SK-MEL-5 (cell line): ENCODE measurements around the gene IMP4. TPM values are rescaled to one million over a fixed set of nuclear protein-coding genes. Genes with fewer than 3 reads are reported as not detected.

Source experiments
- DNase-seq: peaks from one replicate; pipeline ENCODE4 v3.0.0-alpha.2; 2016; ENCODE audit warnings: low read depth, low spot score
- in situ Hi-C: cut with HindIII; loops from 2 replicates; pipeline ENCODE4 v1.10.0; 2016; ENCODE audit warnings: low sequenced_read_pairs, high pct_unique_total_duplicates, low pct_unique_long_range_greater_than_20kb
- small RNA-seq, 2 experiments: library from RNA; depleted of rRNA; stranded (forward); fragments of <200 nt; gene quantifications; one replicate each; pipeline ENCODE3, GENCODE V24; 2014
- total RNA-seq: library from RNA; depleted of rRNA; stranded (reverse); fragments of >200 nt; shearing (Covaris generic); gene quantifications from 2 replicates; pipeline ENCODE4 v1.2.3, GENCODE V29; 2014; rRNA removed

Gene IMP4
- total RNA-seq, 1 experiment from 2014 or later = 95.5 TPM

DNA sequence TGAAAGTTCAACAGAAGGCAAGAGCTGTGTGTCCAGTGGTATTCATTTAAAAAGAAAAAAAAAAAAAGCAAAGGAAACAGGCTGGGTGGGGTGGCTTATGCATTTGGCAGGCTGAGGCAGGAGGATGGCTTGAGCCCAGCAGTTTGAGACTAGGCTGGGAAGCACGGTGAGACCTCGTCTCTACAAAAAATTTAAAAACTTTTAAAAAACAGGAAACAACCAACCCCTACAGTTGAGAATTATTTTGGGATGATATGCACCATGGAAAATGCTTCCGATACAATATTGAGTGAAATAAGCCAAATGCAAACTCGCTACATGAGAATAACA is 44.3 kb downstream of the IMP4 start:
- DNase-seq = no peak
- in situ Hi-C loops = no loop called here

- no peak for DNase-seq
- in situ Hi-C loops = no loop called here
Observed at GRCh38 chr2:130387804-130388203, 45.1 kb downstream of the IMP4 start.

DNA sequence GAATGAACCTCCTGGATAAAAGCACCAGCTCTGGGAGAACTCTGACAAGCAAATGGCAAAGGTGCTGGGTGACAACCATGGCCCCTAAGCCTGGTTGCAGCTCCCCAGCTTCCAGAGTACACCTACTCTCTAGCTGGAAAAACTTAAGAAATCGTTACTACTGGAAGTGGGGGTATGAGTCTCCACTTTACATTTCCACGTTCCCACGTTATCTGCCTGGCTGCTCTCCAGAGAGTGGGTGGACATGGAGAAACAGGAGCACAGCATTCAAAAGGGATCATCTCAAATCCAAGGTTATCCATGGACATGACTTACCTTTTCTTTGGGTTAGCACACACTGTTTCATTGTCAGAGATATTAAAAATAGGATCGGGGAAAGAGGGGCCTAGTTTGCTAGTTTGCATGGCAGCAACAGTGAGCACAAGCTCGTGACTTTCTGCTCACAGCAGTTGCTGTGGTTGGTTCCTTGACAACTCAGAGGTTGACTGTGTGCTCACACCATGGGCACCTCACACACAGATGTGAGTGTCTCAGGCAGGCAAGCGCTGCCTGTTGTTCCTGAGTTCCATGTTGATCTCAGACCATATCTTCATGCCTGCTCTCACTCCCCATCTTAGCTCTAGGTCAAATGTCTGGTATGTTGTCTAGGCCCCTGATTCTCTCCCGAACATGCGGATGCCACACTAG is 45.7 kb downstream of the IMP4 start:
- in situ Hi-C loops = no loop called here

DNA sequence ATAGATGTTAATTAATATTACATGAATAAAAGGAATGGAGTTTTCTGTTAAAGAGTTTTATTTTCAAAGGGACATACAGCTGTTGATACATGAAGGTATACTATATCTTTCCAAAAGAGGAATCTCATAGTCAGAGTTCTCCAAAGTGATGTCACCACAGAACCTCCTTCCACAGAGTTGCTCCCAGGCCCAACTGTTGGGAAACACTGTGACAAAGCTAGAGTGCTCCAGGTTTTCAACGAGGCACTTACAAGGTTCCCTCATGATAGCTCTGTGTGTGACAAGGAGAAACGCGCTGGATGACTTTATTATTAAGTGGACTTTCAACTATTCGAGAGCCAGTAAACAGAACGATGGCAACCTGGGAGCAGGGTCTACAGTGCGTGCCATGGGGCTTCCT is 46.7 kb downstream of the IMP4 start:
- DNase-seq = no peak
- in situ Hi-C loops = no loop called here

More for the DNA sequence above, 45.7 kb downstream of the IMP4 start:
- no peak for DNase-seq

DNA sequence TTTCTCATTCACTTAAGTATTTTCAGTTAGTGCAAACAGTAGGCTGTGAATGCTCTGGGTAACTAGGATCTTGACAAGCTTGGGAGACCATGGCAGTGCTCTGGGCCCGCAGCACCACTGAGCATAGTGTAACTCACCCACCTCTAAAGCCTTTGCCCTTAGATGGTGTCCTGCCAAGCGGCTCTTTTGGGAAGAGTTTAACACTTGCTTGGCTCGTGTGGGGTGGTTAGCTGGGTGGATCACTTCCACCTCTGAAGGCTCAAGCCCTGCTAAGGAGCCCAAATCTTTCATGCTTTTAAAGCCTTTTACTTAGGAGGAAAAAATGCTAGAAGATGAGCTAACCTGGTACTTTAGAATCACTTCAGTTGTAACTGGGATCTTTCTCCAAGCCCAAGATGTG is 47.1 kb downstream of the IMP4 start:
- in situ Hi-C loops = no loop called here

DNA sequence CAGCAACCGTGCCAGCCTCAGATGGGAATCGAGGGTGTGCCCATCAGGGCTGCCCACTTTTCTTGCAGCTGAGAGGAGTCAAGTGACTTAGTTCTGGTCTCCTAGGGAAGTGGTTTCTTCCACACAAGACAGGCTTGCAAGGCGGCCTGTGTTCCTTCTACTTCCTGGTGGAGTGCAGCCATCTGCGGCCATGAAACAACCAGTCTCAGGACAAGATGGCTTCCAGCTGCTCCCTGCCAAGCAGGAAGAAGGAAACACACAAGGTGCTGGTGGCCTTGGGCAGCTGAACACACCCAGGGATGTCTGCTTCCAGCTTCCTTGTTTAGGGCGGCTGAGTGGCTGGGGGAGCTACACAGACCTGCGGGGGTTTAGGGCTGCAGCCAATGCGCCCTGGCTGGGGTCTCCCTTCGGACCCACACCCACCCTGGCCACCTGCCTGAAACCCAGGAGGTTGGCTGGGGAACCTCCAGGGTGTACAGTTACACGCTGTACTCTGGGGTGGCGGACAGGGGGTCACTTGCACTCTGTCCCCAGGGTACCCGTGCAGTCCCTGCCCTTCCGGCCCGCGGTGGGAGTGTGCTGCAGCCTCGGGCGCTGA is 47.9 kb downstream of the IMP4 start:
- in situ Hi-C loops = no loop called here
- DNase-seq = no peak

More for the DNA sequence above, 47.1 kb downstream of the IMP4 start:
- DNase-seq = no peak

GRCh38 chr2:130391058-130391871 is 48.6 kb downstream of the IMP4 start:
- DNase-seq = peak; percentile 71
- in situ Hi-C loops = no loop called here

DNA sequence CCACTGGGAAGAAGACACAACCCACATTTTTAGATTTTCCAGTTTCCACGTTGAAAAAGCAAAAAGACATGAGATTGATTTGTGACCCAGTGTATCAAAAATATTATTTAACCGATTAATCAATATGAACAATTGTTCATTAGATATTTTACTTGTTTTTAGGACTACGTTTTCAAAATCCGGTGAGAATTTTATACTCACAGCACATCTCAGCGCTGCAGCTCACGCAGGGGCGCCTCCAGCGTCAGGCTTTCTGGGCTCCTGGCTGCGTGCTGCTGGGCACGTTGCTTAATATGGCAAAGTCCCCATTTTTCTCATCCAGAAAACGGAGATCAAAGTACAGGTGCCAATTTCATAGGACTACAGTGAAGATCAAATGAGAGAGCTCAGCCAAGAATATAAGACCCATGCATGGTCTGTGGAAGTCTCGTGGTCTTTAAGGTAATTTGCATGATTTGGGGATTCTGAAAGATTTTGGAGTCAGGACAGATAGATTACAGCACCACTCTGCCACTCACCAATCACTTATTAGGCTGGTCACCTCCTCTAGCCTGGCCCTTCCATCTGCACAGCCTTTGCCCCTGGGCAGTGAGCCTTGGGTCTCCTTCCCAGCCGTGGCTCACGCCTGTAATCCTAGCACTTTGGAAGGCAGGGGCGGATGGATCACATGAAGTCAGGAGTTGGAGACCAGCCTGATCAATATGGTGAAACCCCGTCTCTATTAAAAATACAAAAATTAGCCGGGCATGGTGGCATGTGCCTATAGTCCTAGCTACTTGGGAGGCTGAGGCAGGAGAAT is 49.4 kb downstream of the IMP4 start:
- in situ Hi-C loops = no loop called here
- no peak for DNase-seq

GRCh38 chr2:130393318-130393910 is 50.7 kb downstream of the IMP4 start:
- in situ Hi-C loops = no loop called here
- no peak for DNase-seq

Small RNA genes within 50 kb of the gene (small RNA-seq; reads per million reads assigned to genes)
- gene AC132479.1 = 0 reads per million in 2 experiments

Other genes with a start within 250 kb of the IMP4 start
- gene POTEF, start 213.7 kb upstream of the IMP4 start, total RNA-seq = 0.11 TPM in 1 of 2 replicates, not detected in the other
- gene CCDC74B, start 197.8 kb upstream of the IMP4 start, total RNA-seq = 1.3 and 2.9 TPM in 2 replicates
- 12.8 and 16.1 TPM in 2 replicates for gene SMPD4, start 161.3 kb upstream of the IMP4 start, total RNA-seq
- 98.7 and 112 TPM in 2 replicates for gene MZT2B, start 160.6 kb upstream of the IMP4 start, total RNA-seq
- gene TUBA3E, start 144.5 kb upstream of the IMP4 start, total RNA-seq = not detected in 2 replicates
- 17.2 and 19.3 TPM in 2 replicates for gene PTPN18, start 13.2 kb downstream of the IMP4 start, total RNA-seq
- gene POTEI, start 166.4 kb downstream of the IMP4 start, total RNA-seq = not detected in 2 replicates
- gene CFC1B, start 178.3 kb downstream of the IMP4 start, total RNA-seq = not detected in 2 replicates